NOMO-1 treated with DMSO at 0.1 percent for 48 hours (cell line): Measurements from ENCODE around the gene NDUFV1.
"Not testable (repeated sequence)": the region's sequence is repeated elsewhere in the genome, so short reads cannot be mapped to it uniquely, and the experiment has no call there.

Source experiments
- DNase-seq: peaks from one replicate; lab custom pipeline; 2025; ENCODE audit not compliant: unreplicated experiment; lab: John Stamatoyannopoulos, UW

The NDUFV1 gene

GRCh38 chr11:67606492-67607295 is at the start of gene NDUFV1:
Gene NDUFV1 (plus strand): TSS chr11:67606936. CDS start chr11:67607005, 69 bp downstream.
- DNase-seq, result peak; percentile 94

- no peak for DNase-seq
These were observed 48.5 kb upstream of the NDUFV1 start for GRCh38 chr11:67558084-67558772.

- no peak for DNase-seq
These were observed 44.6 kb upstream of the NDUFV1 start for GRCh38 chr11:67561971-67562619.

GRCh38 chr11:67562963-67563704 is 43.6 kb upstream of the NDUFV1 start:
- DNase-seq, result no peak

- DNase-seq, result not testable (repeated sequence)
These were observed 43.0 kb upstream of the NDUFV1 start for GRCh38 chr11:67563705-67564114.

GRCh38 chr11:67564230-67564629 is 42.5 kb upstream of the NDUFV1 start:
- DNase-seq, result no peak

- DNase-seq, result no peak
These were observed 35.3 kb upstream of the NDUFV1 start for GRCh38 chr11:67571443-67571842.

GRCh38 chr11:67572305-67572704 is 34.4 kb upstream of the NDUFV1 start:
- no peak for DNase-seq

- peak; percentile 21 for DNase-seq
These were observed 33.9 kb upstream of the NDUFV1 start for GRCh38 chr11:67572747-67573419.

- no peak for DNase-seq
These were observed 31.8 kb upstream of the NDUFV1 start for GRCh38 chr11:67574938-67575337.

GRCh38 chr11:67576735-67577475 is 29.8 kb upstream of the NDUFV1 start:
- no peak for DNase-seq

GRCh38 chr11:67577951-67578350 is 28.8 kb upstream of the NDUFV1 start:
- no peak for DNase-seq

GRCh38 chr11:67581469-67581868 is 25.3 kb upstream of the NDUFV1 start:
- no peak for DNase-seq

- DNase-seq, result no peak
These were observed 24.7 kb upstream of the NDUFV1 start for GRCh38 chr11:67582011-67582410.

- DNase-seq, result peak; percentile 88
These were observed 23.2 kb upstream of the NDUFV1 start, which contains the start of gene GSTP1 for GRCh38 chr11:67583247-67584204. Gene GSTP1 (plus strand): TSS chr11:67583812. CDS start chr11:67583844, 32 bp downstream.

- peak; percentile 71 for DNase-seq
These were observed 22.4 kb upstream of the NDUFV1 start for GRCh38 chr11:67584205-67584880.

- DNase-seq, result no peak
These were observed 21.6 kb upstream of the NDUFV1 start for GRCh38 chr11:67584881-67585873.
